ENCODE data around the gene TLE3.

Gene TLE3

DNA sequence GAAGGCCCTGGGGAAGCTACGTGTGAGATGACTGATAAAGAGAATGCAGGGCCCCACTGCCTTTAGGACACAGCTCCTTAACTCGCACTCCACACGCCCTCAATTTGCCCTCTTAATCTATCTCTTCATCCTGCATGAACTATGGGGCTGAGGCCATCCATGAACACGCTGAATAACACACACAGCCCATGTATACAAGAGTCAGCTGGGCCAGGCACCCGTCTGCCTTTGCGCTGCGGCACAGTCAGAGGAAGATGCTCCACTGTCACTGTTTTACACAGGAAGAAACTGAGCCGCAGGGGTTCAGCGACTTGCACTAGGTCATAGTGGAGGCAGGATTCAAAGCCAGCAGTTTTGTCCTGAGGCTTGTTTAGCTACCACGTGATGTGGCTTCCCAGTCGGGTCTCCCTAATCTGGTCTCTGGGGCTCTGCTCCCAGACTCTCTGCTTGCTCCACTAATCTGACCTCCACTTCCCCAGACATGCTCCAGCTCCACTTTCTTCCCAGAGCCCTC, 43.9 kb downstream of the TLE3 start:
- in situ Hi-C loops (cut with MboI; ENCODE audit: low sequenced_read_pairs): no loop called here

DNA sequence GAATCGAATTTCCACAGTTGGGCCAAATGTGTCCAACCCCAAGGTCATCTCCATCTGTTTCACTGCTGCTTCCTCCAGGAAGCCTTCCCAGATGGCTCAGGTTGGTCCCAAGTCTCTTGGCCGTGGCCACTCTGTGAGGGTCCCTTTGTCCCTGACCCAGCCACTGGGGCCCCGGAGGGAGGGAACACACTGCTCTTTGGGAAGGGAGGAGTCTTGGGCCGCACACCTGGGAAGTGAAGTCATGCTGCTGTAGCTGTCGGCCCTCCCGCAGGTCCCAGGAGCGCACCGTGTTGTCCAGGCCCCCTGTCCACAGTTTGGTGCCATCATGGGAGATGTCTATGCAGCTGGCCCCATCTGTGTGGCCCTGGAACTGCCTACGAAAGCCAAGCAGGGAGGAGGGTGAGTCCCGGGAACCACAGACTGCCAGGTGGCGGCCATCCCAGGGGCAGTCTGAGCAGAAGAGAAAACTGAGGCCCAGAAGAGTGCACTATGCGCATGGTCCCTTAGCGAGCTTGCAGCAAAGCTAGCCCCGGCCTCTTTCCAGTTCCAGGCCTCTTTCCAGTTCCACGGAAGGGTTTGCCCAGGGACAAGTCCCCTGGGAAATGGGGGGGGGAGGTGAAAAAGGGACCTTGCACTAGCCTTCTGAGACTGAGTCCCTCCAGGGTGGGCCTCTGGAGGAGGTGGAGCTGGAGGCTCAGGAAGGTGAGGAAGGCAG, 44.6 kb downstream of the TLE3 start:
- in situ Hi-C loops (cut with MboI; ENCODE audit: low sequenced_read_pairs): no loop called here

DNA sequence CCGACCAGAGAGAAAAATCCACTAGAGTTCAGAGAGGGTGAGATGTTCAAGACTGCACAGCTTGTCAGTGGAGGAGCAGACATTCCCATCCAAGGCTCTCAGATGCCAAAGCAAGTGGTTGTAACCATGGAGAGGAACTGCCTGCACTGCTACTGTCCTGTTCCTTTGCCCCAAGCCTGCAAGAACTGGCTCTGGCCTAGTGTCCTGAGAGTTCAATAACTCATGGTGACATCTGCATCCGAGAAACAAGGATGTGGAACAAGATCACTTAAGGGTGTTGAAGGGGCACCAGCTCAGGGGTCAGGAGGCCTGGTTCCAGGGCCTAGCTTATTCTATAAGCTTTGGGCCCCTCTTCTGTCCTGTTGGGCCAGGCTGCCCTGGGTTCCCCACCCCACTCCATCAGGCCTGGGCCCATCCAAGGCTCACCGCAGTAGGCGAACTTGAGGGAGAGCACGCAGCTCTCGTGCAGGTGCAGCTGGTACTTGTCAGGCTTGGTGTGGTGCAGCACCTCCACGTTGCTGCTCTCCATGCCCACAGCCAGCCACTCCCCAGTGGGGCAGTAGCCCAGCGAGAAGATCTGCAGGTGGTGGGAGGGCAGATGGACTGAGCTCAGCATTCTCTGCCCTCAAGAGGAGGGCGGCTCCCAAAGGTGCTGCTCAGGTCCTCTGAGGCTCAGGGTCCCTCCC, 45.6 kb downstream of the TLE3 start:
- in situ Hi-C loops (cut with MboI; ENCODE audit: low sequenced_read_pairs): no loop called here

DNA sequence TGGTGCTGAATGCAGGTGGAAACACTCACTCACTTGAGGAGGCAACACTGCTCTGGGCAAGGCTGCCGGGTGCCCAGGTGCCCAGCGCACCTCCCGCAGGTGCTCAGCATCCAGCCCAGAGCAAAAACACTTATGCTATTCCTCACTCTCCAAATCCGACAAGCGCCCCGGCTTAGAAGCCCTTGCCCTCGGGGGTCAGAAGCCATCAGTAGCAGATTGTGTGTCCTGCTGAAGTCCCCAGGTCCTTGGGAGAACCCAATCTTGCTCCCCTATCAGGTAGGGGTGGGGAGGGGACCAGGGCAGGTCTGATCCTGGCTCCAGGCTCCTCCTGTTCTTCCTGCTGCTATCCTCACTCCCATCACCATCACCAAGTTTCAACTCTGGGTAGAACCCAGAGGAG, 46.7 kb downstream of the TLE3 start:
- in situ Hi-C loops (cut with MboI; ENCODE audit: low sequenced_read_pairs): no loop called here

DNA sequence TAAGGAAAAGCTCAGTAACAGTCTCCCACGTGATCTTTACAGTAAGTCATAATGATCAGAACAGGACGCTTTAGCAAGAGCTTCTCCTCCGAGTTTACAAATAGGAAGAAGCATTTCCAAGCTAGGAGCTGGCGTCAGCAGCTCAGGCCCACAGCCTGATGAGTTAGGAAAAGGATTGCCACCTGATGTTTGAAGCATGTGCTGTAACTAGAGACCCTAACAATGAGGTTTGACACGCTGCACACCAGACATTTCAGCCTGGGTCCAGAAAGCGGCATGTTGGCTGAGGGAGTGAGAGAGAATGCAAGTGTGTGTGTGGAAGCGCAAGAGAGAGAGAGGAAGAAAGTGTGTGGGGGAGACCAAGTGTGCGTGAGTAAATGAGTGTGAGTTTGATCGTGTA, 47.3 kb downstream of the TLE3 start:
- in situ Hi-C loops (cut with MboI; ENCODE audit: low sequenced_read_pairs): no loop called here

DNA sequence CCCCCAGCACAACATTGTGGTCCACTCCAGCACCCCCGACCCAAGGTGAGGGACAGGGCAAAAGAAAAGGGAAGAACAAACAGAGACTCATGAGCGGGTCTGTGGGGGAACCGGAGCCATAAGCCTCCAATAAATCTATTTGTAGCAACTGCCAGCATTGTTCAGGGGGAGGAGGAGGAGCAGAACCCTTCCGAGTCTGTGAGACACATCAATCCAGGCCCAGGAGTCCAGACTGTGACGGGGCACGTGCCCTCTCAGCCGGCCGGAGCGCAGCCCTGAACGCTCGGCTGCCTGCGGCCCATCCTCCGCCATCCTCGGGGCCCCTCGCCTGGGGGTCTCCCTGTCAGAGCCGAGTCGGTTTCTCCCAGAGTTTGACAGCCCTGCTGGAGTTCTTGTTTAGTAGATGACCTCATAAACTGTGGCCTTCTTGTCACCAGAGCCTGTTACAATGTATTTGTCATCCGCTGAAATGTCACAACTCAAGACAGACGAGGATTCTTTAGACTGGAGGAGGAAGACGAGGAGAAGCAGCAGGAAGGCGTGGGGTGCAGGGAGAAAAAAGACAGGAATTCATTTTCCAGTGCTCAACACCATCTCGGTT, 47.9 kb downstream of the TLE3 start:
- in situ Hi-C loops (cut with MboI; ENCODE audit: low sequenced_read_pairs): no loop called here

DNA sequence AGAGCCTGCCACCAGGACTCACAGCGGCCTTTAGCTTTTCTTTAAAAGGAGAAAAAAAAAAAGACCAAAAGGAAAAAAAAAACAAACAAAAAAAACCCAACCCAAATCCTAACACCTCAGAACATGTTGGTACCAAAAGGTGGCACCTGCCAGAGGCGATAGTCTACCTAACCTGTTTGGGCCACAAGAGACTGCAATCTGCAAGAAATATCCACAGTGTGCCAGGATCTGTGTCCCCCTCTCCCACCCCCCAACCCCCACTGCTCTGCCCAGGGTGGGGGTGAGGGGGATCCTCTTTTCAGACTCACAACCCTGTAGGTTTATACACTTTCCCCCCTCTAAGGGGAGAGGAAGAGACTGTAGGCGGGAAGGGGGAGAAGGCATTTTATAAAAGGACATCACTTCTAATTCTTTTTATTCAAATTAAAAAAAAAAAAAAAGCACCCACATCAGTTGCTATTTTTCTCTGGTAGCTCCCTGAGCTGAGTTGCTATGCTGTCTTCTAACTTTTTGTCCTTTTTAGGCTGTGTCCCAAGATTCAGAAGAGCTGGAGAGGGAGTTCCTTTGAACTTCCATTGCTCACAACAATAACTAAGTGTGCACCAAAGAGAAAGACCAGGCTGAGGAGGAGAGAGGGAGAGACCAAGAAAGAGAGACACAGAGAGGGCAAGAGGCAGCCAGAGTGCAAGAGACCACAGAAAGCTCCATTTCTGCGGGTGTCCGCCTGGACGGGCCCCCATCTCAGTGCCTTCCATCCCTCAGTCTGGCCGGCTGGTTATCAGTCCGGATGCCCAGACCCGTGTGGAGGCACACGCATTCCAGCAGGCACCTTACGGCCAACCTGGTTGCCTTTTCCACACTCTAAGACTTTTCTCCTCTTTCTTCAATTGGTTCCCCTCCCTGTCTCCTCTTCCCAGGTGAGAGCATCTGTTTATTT, 48.9 kb downstream of the TLE3 start:
- in situ Hi-C loops (cut with MboI; ENCODE audit: low sequenced_read_pairs): no loop called here

DNA sequence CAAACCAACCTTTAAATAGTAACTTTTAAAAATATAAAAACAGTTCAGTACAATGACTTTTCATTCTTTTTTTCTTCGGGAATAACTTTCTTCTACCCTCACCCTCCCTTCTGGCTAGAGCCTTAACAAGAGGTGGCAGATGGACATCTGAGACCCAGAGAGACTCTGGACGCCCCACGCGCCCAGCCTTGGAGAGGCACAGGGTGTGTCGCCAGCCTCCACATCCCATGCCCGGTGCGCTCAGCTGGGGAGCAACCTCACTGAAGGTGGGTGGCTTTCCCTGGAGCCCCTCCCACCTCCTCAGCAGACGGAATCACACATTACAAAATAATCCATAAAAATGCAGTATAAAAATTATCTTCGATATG, 49.5 kb downstream of the TLE3 start:
- in situ Hi-C loops (cut with MboI; ENCODE audit: low sequenced_read_pairs): no loop called here

DNA sequence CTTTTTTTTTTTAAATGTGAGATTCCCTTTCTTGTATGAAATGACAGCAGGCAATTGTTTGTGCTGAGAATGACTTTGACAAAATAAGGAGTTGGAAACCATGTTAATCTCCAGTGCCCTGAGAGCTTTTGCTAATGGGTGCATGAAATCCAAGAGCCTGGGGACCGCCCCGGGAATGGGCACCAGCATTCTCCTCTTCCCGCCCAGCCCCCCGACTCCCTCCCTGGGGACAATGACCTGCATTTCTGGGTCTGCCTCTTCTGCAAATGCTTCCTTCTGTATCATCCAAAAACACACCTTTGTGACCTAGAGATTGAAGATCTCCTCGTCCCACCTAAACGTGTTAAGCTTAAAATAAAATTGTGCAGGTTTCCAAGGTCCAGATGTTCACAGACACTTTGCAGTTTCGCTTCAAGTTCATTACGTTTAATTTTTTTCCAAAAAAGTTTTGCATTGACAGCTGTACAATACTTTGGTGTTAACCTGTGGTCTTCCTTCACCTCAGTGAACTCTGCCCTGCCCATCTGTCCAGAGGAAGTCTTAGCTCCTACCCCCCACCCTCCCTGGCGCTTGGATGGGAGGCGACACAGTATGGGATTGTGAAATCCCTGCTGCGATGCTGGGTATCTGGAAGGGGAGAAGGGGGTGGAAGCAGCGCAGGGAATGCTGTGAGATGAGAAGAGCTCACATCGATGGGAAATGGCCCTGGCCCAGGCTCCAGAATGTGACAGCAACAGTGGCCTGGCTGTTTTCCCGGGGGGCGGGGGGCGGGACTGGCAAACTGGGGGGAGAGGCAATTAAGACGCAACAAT, 50.1 kb downstream of the TLE3 start:
- in situ Hi-C loops (cut with MboI; ENCODE audit: low sequenced_read_pairs): no loop called here

DNA sequence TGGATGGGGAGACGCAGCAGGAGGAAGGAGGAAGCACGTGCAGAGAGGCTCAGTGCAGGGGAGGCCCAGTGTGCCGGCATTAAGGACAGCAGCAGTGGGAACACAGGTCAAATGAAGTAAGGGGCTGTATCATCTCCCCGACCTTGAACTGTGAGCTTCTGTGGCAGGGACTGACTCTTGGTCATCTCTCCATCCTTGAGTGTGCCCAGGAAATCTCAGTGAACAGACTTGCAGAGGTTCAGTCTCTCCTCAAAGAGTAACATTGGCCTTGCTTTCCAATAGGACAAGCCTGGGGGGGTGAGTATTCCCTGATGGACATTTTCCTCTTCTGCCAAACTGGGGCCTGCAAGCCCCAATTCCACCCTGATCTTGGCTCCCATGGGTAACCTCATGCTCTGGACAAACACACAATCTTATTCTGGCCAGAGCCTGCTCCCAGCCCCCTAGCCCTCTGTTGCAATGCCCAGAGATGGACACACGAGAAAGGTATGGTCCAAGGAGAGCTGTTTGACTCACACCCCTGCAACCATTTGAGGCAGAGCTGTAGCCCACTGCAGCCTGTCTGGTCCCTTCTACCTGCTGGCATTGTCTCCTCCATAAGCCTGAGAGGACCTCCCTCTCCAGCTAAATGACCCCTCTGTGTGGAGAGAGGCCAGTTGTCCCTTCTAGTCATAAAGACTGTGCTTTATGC, 50.9 kb downstream of the TLE3 start:
- in situ Hi-C loops (cut with MboI; ENCODE audit: low sequenced_read_pairs): no loop called here

DNA sequence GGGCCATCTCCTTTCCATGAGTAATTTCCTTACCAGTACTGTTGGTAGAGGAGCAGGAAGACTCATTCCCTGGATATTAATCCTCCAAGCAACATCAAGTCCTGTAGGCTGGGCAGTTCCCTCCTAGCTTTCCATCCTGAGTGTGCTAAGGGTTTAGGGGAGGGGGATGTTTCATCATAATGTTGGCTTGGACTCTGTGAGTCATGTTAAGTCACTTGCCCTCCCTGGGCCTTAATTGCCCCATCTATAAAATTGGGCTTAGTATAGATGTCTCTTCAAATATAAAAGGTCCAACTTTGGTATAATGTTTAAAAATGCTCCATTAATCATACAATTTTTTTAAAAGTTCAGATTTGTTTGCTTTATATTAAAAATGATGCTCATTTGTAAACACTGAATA, 52.7 kb downstream of the TLE3 start:
- in situ Hi-C loops (cut with MboI; ENCODE audit: low sequenced_read_pairs): no loop called here

DNA sequence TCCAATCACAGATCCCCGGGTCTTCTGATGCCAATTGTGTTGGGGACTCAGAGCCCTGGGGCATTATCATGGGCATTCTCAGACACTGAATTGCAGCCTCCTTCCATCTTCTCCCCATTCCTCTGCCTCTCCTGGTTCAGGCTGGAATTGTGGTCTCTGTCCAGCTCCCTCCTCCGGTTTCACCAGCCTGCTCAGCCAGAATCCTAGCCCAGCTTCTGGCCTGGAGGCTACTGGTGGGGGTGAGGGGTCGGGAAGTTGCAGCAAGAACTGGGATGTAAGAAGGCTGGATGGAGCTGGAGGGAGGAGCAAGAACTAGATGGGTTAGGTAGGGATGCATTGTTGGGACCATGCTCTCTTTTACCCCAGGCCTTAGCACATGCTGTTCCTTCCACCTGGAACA, 53.5 kb downstream of the TLE3 start:
- in situ Hi-C loops (cut with MboI; ENCODE audit: low sequenced_read_pairs): no loop called here

DNA sequence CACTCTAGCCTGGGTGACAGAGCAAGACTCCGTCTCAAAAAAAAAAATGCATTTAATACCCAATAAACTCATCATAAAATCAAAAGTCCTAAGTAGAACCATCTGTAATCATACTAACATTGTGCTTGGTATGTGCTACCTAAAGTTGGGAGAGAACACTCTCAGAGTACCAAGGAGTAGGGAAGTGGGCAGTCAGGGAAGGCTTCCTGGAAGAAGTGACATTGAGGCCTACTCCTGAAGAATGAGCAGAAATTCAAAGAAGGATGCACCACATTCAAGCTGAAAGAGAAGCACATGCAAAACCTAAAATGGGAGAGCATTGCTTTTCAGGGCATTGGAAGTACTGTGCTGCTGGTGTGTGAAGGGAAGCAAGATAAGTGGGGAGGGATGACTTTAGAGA, 54.1 kb downstream of the TLE3 start:
- in situ Hi-C loops (cut with MboI; ENCODE audit: low sequenced_read_pairs): no loop called here

DNA sequence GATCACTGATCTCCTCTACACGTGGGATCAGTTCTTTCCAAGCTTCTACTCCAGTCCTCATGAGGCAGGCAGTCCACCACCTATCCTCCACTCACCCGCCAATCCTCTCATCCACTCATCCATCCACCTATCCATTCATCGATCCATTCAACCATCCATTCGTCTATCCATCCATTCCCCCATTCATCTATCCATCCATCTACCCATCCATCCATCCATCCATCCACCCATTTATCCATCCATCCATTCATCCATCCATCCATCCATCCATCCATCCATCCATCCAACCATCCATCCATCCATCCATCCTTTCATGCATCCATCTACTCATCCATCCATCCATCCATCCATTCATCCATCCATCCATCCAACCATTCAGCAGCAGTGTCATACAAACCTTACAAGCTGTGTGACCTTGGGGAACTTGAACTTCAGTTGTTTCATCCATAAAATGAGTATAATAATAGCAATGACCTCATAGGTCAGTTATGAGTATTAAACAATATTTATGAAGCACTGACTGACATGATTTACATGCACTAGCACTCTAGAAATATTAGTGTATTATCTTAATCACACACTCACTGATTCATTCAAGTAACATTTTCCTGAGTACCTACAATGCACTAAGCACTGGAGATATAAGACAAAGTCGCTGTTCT, 55.0 kb downstream of the TLE3 start:
- in situ Hi-C loops (cut with MboI; ENCODE audit: low sequenced_read_pairs): no loop called here

DNA sequence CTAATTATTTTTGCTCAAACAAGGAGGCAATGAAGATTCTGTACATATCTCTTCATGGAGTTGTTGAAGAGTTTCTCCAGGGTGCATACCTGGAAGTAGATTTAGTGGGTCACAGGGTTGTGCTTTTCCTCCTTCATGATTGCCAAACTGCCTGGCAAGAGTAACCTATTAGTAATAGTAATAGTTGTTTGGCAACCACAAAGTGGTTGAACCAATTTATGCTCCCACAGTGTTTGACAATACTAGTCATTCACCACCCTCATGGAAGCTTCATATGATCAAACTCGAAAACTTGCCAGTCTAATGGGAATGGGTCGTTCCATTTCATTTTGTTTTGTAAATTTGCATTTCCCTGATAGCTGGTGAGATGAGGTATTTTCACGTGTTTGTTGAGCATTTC, 57.8 kb downstream of the TLE3 start:
- in situ Hi-C loops (cut with MboI; ENCODE audit: low sequenced_read_pairs): no loop called here

DNA sequence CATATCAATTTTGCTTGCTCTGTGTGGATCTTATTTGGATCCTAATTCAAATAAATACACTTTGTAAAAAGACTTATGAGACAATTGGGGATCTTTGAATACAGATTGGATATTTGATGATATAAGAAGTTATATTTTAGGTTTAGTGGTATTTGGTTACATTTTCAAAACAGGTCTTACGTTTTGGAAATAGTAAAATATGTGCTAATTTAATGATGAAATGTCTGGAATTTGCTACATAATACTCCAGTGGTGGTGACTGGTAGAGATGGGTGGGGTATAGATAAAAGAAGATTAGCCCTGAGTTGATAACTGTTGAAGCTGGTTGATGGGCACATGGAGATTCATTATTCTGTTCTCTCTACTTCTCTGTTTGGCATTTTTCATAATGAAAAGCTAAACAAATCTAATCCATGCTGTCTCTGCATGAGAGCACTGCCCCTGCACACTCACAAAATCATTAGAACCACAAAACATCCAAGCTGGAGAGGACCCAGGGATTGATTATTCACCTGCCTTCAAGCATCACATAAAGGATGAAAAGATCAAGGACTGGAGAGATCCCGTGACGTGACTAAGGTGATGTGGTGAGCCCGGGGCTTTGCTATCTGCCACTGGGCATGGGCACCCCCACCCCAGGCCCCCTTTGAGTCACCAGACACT, 58.9 kb downstream of the TLE3 start:
- in situ Hi-C loops (cut with MboI; ENCODE audit: low sequenced_read_pairs): no loop called here

DNA sequence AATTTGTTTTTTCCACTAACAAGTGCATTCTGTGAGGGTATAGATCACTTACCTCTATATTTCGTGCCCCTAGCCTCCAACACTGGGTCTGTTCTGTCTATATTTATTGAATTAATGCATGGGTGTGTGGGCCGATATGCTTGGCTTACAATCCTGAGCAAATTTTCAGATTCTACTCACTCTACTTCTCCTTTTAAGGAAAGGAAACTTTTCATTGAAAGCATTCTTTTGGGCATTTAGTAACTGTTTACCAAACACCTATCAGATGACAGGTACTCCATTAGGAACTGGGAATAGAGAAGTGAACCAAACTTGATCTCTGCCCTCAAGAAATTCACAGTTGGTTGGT, 60.5 kb downstream of the TLE3 start:
- in situ Hi-C loops (cut with MboI; ENCODE audit: low sequenced_read_pairs): no loop called here

DNA sequence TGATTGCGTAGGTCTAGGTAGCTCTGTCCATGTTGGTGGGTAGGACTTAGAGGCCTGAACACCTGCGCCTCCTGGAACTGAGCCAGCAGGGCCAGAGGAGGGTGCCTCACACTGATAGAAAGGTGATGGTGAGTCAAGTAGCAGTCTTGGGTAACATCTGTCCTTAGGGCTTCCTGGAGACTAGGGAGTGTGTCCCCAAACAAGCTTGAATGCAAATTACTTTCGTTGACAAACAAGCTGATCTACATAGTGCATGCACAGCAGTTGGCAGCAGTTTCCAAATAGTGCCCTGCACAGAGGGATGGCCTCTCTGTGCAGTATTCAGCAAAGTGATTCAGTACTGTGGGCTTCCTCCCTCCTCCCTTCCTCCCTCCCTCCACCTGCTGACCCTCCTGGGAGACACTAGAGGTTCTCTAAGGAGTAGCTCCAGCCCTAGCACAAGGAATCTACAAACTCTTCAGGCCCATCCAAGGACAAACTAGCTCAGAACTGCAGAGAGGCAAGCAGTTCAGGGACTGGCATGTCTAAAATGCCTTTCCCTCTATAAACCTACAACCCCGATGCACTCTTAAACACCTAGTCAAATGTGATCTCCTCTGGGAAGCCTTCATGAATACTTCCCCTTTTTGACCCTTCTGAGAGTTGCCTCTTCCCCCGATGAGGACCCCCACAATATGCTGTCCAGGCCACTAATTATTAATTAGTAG, 61.0 kb downstream of the TLE3 start:
- in situ Hi-C loops (cut with MboI; ENCODE audit: low sequenced_read_pairs): no loop called here

Measured in HL-60/S4 treated with phorbol 12-myristate 13-acetate at 8.2 ng/mL for 4 days and 3 days (cell line).